DND-41 (cell line): ENCODE data around the gene PAPOLG.

Source experiments
- ATAC-seq: fragments of 200-7000 bp; cut with Tn5 transposase; 3 replicates; pipeline ENCODE4 v1.9.1; 2021; ENCODE audit warnings: low read depth; ENCODE audit not compliant: insufficient read depth
- DNase-seq: peaks from one replicate; pipeline ENCODE4 v3.0.0-alpha.2; 2020
- H2AFZ ChIP-seq: 2 replicates; pipeline ENCODE4 v1.6.0; 2012; ENCODE audit warnings: low read depth, low read length
- H3K27ac ChIP-seq: 2 replicates; pipeline ENCODE4 v1.5.1; 2012; ENCODE audit warnings: low read length, inconsistent platforms
- H3K27me3 ChIP-seq: fragments of 200-600 bp; sonication (generic); 2 replicates; pipeline ENCODE4 v1.6.0; 2012; ENCODE audit warnings: low read length, mild to moderate bottlenecking, inconsistent platforms; ENCODE audit not compliant: insufficient read depth, poor library complexity
- H3K36me3 ChIP-seq: 2 replicates; pipeline ENCODE4 v1.5.1; 2012; ENCODE audit warnings: low read length, inconsistent platforms; ENCODE audit not compliant: insufficient read depth
- H3K4me1 ChIP-seq: 2 replicates; pipeline ENCODE4 v1.5.1; 2012; ENCODE audit warnings: mild to moderate bottlenecking, low read length; ENCODE audit not compliant: insufficient read depth
- H3K4me2 ChIP-seq: 2 replicates; pipeline ENCODE4 v1.6.0; 2012; ENCODE audit warnings: mild to moderate bottlenecking, moderate library complexity, low read length, inconsistent platforms; ENCODE audit not compliant: insufficient read depth
- H3K4me3 ChIP-seq, 2 experiments: fragments of 200-600 bp in 1 of 2; shearing (Covaris generic) in 1 of 2; 2 replicates each; pipeline ENCODE4 v1.5.1; 2012 to 2016; ENCODE audit warnings: inconsistent platforms in 2 of 2, low read length in 2 of 2, mild to moderate bottlenecking in 2 of 2, low read depth in 1 of 2, moderate library complexity in 1 of 2
- H3K79me2 ChIP-seq: 2 replicates; pipeline ENCODE4 v1.6.0; 2012; ENCODE audit warnings: low read length, inconsistent platforms; ENCODE audit not compliant: insufficient read depth
- H3K9ac ChIP-seq: 2 replicates; pipeline ENCODE4 v1.6.0; 2012; ENCODE audit warnings: low read depth, mild to moderate bottlenecking, inconsistent platforms, low read length, moderate library complexity
- H3K9me3 ChIP-seq: 2 replicates; pipeline ENCODE4 v1.5.1; 2012; ENCODE audit warnings: low read length, moderate library complexity, mild to moderate bottlenecking, inconsistent platforms; ENCODE audit not compliant: insufficient read depth, severe bottlenecking
- H4K20me1 ChIP-seq: 2 replicates; pipeline ENCODE4 v1.6.0; 2012; ENCODE audit warnings: low read length; ENCODE audit not compliant: insufficient read depth
- CTCF ChIP-seq: IDR thresholded peaks from 2 replicates; pipeline ENCODE4 v1.5.1; 2012; ENCODE audit warnings: borderline replicate concordance, low read length, moderate library complexity, mild to moderate bottlenecking; ENCODE audit not compliant: poor library complexity, severe bottlenecking; ENCODE audit errors: extremely low read depth
- EZH2 ChIP-seq: IDR thresholded peaks from 3 replicates; pipeline ENCODE4 v1.6.1; 2012; ENCODE audit warnings: borderline replicate concordance, low read depth, mild to moderate bottlenecking, moderate library complexity, low read length, inconsistent platforms; ENCODE audit not compliant: severe bottlenecking

The PAPOLG gene

GRCh38 chr2:60780721-60781120, 24.7 kb downstream of the PAPOLG start:
- no peak for ATAC-seq
- H3K9ac ChIP-seq = no peak overlapping the region
- no peaks in the 10 kb centered on the region for H3K27me3 ChIP-seq
- TF ChIP-seq CTCF (no peak), EZH2 (no peak)
- H3K27ac ChIP-seq = no peak overlapping the region
- H3K4me1 ChIP-seq = no peaks in the 10 kb centered on the region
- H3K36me3 ChIP-seq = peaks cover 90% of the 10 kb centered on the region
- no peaks in the 10 kb centered on the region for H4K20me1 ChIP-seq
- H3K9me3 ChIP-seq = no peaks in the 10 kb centered on the region
- no peak overlapping the region for H3K4me2 ChIP-seq
- no peak overlapping the region for H3K4me3 ChIP-seq
- no peaks in the 10 kb centered on the region for H3K79me2 ChIP-seq
- no peak for DNase-seq
- no peak overlapping the region for H2AFZ ChIP-seq

GRCh38 chr2:60793169-60793568, 37.1 kb downstream of the PAPOLG start:
- Histone ChIP-seq H3K9me3 (no peaks in the 10 kb centered on the region), H3K27ac (no peak overlapping the region), H3K79me2 (no peaks in the 10 kb centered on the region), H3K4me1 (no peaks in the 10 kb centered on the region), H3K9ac (no peak overlapping the region), H3K4me2 (no peak overlapping the region), H3K4me3 (no peak overlapping the region), H4K20me1 (no peaks in the 10 kb centered on the region), H2AFZ (no peak overlapping the region), H3K36me3 (peaks cover 86% of the 10 kb centered on the region), H3K27me3 (no peaks in the 10 kb centered on the region)
- DNase-seq (no peak), ATAC-seq (no peak)
- TF ChIP-seq CTCF (no peak), EZH2 (no peak)

GRCh38 chr2:60794271-60794863, 38.3 kb downstream of the PAPOLG start:
- Histone ChIP-seq H3K9ac (no peak overlapping the region), H4K20me1 (no peaks in the 10 kb centered on the region), H3K4me3 (no peak overlapping the region), H2AFZ (no peak overlapping the region), H3K36me3 (peaks cover 89% of the 10 kb centered on the region), H3K4me1 (no peaks in the 10 kb centered on the region), H3K27me3 (no peaks in the 10 kb centered on the region), H3K27ac (no peak overlapping the region), H3K9me3 (no peaks in the 10 kb centered on the region), H3K79me2 (no peaks in the 10 kb centered on the region), H3K4me2 (no peak overlapping the region)
- ATAC-seq = no peak
- no peak for TF ChIP-seq EZH2
- peak; percentile 68 for TF ChIP-seq CTCF
- DNase-seq = no peak
